NCI-H1048 (cell line): ENCODE measurements around the gene TCHH.
"Not testable (repeated sequence)": the region's sequence is repeated elsewhere in the genome, so short reads cannot be mapped to it uniquely, and the experiment has no call there.

Experiments
- DNase-seq: peaks from one replicate; lab custom pipeline; 2025; lab: John Stamatoyannopoulos, UW

TCHH gene

GRCh38 chr1:152112101-152112884, 3.0 kb downstream of the TCHH start:
- no peak for DNase-seq

DNA sequence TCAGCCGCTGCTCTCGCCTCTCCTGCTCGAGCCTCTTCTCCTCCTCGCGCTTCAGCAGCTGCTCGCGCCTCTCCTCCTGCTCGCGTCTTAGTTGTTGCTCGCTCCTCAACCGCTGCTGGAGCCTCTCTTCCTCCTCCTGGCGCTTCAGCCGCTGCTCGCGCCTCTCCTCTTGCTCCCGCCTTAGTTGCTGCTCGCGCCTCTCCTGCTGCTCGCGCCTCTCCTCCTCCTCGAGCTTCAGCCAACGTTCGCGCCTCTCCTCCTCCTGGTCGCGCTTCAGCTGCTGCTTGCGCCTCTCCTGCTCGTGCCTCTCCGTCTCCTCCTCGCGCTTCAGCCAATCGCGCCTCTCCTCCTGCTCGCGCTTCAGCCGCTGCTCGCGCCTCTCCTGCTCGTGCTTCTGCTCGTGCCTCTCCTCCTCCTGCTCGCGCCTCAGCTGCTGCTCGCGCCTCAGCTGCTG, 3.7 kb downstream of the TCHH start:
- no peak for DNase-seq

DNA sequence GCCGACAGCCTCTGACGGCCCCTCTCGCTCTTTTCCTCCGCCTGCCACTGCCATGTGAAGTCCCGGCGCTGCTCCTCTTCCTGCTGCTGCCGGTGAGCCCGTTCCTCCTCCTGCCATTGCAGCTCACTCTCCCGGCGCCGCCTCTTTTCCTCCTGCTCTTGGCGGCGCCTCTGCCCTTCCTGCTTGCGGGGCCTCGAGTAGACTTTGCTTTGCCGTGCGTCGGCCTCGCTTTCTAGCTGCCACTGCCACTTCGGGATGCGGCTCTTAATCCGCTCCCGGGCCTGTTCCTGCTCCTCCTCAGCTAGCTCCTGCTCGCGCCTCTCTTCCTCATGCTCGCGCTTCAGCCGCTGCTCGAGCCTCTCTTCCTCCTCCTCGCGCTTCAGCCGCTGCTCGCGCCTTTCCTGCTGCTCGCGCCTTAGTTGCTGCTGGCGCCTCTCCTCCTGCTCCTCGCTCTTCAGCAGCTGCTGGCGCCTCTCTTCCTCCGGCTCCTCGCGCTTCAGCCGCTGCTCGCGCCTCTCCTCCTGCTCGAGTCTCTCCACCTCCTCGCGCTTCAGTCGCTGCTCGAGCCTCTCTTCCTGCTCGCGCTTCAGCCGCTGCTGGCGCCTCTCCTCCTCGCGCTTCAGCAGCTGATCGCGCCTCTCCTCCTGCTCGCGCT, 4.3 kb downstream of the TCHH start:
- DNase-seq, result no peak

DNA sequence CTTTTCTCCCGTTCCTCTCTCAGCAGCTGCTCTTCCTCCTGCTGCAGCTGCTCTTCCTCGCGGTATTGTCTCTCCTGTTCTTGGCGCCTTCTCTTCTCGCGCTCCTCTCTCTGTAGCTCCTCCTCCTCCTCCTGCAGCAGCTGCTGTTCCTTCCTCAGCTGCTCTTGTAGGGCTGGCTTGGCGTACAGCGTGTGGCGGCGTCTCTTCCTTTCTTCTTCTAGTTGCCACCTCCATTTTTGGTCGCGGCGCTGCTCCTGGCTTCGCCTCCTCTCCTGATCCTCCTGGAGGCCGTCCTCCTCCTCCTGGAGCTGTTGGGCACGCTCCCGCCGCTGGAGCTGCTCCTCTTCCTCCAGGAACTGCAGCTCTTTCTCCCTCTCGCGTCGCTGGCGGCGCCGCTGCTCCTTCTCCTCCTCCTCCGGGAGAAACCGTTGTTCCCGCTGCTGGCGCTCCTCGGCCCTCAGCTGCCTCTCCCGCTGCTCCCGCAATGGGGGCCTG, 4.8 kb downstream of the TCHH start:
- no peak for DNase-seq

- no peak for DNase-seq
Measured at GRCh38 chr1:152109998-152110294, 5.3 kb downstream of the TCHH start.

DNA sequence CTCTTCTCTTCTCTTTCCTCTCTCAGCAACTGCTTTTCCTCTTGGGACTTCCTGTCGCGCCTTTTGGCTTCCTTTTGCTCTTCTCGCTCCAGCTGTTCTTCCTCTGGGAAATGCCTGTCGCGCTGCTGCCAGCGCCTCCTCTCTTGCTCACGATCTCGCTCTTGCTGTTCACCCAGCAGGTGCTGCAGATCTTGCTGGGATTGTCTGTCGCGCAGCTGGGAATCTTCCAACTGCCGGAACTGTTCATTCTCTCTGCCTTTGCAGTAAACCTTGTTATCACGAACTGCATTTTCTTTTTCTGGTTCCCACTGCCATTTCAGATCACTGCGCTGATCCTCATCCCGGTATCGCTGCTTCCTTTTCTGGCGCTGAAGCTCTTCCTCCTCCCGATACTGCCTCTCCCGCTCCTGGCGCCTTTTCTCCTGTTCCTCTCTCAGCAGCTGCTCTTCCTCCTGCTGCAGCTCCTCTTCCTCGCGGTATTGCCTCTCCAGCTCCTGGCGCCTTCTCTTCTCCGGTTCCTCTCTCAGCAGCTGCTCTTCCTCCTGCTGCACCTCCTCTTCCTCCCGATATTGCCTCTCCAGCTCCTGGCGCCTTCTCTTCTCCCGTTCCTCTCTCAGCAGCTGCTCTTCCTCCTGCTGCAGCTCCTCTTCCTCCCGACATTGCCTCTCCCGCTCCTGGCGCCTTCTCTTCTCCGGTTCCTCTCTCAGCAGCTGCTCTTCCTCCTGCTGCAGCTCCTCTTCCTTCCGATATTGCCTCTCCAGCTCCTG, 5.8 kb downstream of the TCHH start:
- no peak for DNase-seq

GRCh38 chr1:152108882-152109222, 6.4 kb downstream of the TCHH start:
- DNase-seq, result no peak

DNA sequence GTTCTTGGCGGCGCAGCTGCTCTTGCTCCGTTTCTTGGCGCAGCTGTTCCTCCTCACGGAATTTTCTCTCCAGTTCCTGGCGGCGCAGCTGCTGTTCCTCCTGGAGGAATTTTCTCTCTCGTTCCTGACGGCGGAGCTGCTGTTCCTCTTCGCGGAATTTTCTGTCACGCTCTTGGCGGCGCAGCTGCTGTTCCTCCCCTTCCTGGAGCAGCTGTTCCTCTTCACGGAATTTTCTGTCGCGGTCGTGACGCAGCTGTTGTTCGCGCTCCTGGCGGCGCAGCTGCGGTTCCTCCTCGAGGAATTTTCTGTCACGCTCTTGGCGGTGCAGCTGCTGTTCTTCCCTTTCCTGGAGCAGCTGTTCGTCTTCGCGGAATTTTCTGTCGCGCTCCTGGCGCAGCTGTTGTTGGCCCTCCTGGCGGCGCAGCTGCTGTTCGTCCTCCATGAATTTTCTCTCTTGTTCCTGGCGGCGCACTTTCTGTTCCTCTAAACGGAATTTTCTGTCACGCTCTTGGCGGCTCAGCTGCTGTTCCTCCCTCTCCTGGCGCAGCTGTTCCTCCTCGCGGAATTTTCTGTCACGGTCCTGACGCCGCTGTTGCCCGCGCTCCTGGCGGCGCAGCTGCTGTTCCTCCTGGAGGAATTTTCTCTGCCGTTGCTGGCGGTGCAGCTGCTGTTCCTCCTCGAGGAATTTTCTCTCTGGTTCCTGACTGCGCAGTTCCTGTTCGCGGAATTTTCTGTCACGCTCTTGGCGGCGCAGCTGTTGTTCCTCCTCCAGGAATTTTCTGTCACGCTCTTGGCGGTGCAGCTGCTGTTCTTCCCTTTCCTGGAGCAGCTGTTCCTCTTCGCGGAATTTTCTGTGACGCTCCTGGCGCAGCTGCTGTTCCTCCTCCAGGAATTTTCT, 7.0 kb downstream of the TCHH start:
- no peak for DNase-seq

DNA sequence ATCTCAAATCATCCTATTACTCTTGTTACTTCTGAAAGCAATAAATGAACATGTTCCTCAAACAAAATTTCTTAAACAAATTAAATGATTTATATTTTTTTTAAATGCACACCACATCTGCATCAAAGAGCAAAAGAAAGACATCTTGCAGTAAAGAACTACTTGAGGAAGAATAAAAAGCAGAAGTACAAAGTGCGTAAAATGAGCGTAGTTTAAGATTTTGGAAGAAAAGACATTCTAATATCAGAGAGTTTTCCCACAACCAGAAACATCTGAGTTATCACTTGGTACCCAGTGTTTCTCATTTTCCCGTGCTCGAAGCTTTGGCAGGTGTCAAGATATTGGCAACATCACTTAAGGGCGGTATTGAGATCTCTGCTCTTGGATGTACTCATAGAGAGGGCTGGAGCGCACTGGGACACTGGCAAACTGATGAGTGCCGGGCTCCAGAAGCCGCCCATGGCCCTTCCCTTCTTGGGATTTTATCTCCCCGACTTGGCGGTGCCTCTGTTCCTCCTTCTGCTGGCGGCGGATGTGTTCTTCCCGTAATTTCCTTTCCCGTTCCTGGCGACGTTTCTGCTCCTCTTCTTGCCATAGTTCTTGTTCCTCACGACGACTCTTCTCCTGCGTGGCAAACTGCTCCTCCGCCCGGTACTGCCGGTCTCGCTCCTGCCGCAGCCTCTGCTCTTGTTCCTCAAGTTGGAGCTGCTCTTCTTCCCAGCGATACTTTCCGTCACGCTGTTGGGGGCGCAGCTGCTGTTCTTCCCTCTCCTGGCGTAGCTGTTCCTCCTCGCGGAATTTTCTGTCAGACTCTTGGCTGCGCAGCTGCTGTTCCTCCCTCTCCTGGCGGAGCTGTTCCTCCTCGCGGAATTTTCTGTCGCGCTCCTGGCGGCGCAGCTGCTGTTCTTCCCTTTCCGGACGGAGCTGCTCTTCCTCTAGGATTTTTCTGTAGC, 7.9 kb downstream of the TCHH start:
- no peak for DNase-seq

DNA sequence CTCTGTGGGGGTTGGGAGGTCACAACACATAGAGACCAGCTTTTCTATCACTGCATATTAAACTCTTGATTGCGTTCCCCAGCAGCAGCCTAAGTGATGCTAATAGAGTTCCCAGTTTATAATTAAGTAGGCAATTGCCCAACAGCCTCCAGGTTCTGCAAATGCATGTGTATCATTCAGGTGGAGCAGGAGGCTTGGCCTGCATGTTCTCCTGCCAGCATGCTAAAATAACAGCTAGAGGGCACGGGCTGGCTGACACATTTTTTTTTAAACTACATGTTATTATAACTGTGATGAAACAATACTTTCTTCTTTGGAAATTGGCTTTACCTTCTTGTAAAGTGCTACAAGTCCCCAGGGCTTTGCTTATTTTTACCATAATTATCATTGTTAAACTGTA, 10.4 kb downstream of the TCHH start:
- DNase-seq, result no peak

DNA sequence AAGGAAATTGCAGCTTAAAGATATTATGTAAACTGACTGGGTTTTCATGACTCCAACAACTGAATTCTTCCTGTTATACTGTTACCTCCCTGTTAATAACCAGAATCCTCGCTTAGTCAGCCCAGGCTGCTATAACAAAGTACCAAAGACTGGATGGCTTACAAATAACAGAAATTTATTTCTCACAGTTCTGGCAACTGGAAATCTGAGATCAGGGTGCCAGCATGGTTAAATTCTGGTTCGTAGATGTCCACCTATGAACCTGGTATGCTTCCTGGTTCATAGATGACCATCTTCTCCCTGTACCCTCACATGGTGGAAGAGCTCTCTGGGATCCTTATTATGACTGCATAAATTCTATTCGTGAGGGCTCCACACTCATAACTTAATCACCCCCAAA, 18.3 kb downstream of the TCHH start:
- DNase-seq, result no peak

DNA sequence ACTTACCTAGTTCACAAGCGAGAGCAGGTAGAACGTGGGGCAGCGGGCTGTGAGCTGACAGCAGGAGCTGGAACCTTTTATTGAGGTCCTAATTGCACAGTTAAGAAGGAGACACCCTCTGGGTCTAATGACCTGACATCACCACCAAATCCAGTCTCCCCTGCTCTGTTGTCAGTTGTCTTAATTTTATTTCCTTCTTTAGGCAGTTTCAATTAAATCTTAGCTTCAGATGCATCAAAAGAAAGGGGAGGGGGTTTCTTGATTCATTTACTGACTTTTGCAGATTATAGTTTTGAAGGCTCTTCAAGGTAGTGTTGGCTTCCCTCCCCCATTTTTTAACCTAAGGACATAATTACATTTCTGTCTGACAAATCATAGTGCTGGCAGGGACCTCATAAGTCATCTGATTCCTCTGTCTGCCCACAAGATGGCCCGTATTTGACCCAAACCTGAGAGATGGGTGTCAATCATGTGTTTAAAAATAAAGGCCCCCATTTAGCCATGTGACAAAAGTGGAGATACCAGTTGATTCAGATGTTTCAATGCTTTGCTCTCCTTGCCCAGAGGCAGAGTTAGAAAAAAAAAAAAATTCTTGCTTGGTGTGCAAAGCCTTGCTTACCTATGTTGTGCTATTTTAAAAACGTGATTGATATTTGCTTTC, 26.1 kb downstream of the TCHH start, which contains the start of gene TCHHL1:
Gene TCHHL1, minus strand, starts transcription at position 51 of the 661 bp plus-strand sequence. CDS start 921 bp downstream, outside the sequence.
- no peak for DNase-seq

GRCh38 chr1:152086760-152087159, 28.5 kb downstream of the TCHH start:
- no peak for DNase-seq

- DNase-seq, result no peak
Measured at GRCh38 chr1:152084853-152085252, 30.4 kb downstream of the TCHH start.

- DNase-seq, result not testable (repeated sequence)
Measured at GRCh38 chr1:152081026-152081425, 34.2 kb downstream of the TCHH start.

GRCh38 chr1:152080494-152080893, 34.8 kb downstream of the TCHH start:
- DNase-seq, result not testable (repeated sequence)

DNA sequence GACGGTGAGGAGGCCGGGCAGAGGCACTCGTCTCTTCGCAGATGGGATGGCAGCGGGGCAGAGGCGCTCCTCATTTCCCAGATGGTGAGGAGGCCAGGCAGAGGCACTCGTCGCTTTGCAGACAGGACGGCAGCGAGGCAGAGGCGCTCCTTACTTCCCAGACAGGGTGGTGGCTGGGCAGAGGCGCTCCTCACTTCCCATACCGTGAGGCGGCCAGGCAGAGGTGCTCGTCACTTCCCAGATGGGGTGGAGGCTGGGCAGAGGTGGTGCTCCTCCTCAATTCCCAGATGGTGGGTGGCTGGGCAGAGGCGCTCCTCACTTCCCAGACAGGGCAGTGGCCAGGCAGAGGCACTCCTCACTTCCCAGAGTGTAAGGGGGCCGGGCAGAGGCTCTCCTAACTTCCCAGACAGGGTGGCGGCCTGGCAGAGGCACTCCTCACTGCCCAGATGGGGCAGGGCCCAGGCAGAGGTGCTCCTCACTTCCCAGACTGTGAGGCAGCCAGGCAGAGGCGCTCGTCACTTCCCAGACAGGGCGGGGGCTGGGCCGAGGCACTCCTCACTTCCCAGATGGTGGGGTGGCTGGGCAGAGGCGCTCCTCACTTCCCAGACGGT, 36.3 kb downstream of the TCHH start:
- no peak for DNase-seq

GRCh38 chr1:152072311-152072710, 42.9 kb downstream of the TCHH start:
- DNase-seq, result no peak

GRCh38 chr1:152071123-152071522, 44.1 kb downstream of the TCHH start:
- DNase-seq, result no peak

DNA sequence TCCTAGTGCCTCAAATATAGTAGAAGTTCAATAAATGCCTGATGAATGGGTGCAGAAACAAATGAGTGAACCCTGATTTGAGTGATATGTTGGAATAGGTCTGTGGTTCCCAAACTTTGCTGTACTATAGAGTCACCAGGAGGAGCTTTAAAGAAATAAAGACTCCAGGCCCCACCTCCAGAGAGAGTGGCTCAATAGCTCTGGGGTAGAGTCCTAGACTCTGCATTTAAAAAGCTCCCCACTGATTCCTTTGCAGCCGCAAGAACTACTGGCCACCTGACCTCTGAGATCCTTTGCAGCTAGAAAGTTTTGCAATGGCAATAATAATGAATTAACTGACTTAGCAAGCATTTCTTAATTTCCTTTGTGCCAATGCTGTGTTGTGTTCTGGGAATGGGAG, 47.3 kb downstream of the TCHH start:
- no peak for DNase-seq
